GM11168 (cell line): Measurements from ENCODE around the gene GATA3.

Experiments used
- in situ Hi-C: fragments of 300-500 bp; cut with MboI; formaldehyde crosslinking; loops from one replicate; pipeline ENCODE4 v1.12.0; 2022; ENCODE audit warnings: low sequenced_read_pairs; ENCODE audit not compliant: unreplicated experiment

The GATA3 gene

DNA sequence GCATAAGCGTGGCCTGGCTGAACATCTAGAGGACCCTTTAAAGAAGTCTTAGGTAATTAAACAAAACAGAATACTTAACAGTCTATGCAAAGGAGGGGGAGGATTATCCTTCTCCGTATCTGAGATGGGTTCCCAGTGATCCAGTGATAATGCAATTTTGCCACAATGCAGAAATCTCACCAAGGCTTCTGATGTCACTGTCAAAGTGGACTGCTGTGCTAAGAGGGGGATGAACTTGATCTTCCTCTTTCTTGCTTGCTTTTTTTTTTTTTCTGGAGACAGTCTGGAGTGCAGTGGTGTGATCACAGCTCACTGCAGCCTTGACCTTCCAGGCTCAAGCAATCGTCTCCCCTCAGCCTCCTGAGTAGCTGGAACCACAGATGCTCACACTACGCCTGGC is 30.8 kb downstream of the GATA3 start:
- in situ Hi-C loops, result no loop called here

DNA sequence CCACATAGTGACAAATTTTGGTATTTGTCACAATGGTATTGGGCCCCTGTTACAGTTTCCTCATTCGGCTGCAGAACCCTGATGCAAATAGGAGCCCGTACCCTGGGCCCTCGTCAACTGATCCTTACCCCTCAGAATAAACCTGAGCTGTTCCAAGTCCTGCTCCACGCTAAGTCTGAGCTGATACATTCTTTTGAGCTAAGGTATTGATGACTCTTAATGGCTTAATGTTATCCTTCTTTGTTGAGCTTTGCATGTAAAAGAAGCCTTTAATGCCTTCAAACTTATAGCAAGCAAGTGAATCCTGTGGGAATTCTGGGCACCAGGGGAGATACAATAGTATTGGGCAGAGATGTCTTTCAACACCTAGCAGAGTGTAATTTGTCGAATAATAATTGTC is 31.8 kb downstream of the GATA3 start:
- in situ Hi-C loops, result no loop called here

DNA sequence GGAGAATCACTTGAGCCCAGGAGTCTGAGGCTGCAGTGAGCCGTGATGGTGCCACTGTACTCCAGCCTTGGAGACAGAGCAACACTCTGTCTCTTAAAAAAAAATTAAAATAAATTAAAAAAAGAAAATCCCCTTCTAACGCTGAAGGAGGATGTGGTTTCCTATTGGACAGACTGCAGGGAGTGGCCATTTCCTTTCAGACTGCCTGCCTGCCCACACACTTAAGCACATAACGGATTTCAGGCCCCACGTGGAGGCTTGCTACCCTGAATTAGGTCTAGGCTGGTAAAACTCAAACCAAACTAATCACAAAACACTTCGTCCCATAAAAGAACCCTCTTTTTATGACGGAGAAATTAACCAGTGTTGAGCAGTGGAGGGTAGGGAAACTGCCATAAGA is 34.0 kb downstream of the GATA3 start:
- in situ Hi-C loops, result no loop called here

DNA sequence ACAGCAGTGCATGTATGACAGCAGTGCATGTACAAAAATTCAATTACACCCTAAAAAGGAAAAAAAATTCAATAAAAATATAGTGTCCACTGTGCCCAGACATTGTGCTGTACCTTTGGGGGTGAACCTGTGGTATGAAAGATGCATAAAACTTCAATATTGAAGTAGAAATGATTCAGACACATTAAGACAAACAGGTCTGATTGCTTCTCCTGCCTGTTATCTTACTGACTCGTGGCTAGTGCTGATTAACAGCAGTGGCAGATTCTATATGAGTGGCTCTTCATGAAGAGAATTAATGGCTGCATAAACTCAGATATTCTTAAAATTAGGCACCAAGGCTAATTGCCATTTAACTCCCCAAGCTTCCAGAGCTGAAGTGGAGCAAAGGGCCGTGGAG is 37.9 kb downstream of the GATA3 start:
- in situ Hi-C loops, result no loop called here

DNA sequence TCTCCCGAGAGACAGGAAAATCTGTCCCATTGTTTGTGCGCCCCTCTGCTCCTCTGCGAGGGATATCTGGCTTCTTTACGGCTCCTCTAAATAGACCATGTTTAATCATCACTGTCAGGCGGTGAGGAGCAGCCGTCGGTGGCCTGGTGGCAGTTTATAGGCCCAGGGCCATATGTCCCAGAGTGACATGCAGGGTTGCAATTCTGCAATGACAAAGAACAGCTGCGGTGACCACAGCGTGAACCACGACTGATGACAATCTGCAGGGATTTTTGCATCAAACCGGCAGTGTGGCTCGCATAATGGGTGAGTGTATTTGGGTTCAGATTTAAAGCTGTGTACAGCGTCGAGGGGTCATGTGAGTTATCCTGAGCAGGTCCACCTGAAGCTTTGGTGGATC is 41.5 kb downstream of the GATA3 start:
- in situ Hi-C loops, result no loop called here

DNA sequence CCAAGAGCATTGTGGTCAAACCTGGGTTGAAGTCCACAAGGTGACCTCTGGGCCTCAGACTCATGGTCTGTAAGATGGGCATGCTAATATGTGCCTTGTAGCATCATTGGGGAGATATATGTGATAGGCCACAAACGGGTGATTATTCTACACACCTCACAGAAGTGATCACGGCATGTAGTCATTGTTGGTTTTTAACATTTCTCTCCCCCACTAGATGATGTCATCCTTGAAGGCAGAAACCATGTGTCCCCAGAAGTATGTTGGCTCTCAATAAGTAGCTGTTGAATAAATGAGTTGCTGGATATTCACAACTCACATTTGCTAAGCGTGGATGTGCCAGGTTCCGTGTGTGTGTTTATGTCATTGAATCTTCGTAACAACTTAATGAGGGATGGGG is 42.4 kb downstream of the GATA3 start:
- in situ Hi-C loops, result no loop called here

DNA sequence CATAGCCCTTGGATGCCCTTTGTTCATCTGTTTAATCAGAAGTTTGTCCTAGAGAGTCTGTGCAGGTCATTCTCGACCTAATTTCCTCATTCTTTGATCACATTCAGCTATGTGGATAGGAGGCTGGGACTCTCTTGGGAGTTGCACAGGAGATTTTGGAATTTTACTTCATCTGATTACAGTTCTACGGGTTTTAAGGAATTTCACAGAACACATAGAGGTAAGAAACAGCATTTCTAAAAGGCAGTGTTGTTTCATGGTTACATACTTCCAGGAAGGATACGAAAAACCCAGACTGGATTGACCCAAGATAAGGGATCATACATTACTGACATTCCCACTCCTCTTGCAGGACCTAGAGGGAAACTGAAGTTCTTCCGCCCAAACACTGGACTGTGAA is 45.9 kb downstream of the GATA3 start:
- in situ Hi-C loops, result no loop called here

DNA sequence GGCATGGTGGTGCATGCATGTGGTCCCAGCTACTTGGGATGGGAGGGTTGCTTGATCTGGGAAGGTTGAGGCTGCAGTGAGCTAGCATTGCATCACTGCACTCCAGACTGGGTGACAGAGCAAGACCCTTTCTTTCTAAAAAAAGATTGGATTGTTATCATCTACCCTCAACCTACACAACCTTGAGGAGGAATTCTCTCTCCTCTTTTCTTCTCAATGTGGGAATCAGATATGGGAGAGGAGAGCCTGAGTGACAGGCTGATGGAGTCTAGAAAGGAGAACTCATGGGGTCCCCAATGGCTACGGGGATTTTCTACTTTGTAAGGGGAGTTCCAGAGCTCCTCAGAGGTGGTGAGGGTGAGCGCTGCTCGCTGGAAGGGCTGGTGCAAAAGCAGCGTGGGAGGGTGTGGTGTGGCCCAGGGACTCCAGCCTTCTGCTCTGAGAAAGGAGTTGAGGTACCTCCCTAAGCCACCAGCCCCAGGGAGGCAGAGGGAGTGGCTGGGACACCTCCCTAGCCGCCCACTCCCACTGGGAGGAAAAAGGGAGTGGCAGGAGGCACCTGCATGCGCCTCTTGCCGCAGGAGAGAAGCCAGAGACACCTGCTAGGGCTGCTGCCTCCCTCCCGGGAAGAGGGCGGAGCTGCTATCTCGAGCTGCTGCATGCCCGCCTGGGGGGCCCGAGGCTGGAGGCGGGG is 48.4 kb downstream of the GATA3 start:
- in situ Hi-C loops, result no loop called here

DNA sequence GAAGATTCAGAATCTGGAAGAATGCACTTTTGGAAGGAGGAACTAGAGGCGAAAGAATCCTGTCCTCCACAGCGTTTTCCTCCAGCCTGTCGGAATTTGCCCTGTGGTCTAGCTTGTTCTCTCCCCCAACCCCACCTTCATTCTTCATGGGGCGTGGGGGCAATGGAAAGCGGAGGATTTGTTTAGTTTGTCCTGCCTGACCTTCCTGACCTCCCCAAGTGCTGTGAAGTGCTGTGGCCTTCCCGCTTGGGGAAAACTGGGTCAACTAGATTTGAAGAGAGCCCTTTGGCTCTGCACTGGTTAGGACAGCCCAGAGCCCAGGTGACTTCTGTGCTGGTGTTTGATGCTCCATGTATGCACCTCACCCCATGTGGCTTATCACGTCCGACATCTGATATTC is 49.1 kb downstream of the GATA3 start:
- in situ Hi-C loops, result no loop called here

DNA sequence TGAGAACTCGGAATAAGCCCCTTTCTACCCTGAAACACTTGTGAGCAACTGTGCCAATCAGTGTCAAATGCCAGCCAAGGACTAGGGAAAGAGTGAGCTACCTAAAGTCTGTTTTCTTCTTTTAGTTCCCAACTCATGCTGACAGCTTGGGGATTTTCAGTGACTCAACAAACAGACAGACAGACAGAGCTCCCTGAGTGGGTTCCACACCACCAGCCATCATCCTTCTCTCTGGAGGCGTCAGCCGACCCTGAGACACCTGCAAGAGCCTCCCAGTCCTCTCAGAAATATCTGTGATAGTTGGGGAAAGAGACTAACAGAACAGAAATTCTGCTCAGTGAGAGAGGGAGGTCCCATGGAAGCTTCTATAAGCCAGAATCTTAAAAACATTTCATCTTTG is 49.5 kb downstream of the GATA3 start:
- in situ Hi-C loops, result no loop called here

DNA sequence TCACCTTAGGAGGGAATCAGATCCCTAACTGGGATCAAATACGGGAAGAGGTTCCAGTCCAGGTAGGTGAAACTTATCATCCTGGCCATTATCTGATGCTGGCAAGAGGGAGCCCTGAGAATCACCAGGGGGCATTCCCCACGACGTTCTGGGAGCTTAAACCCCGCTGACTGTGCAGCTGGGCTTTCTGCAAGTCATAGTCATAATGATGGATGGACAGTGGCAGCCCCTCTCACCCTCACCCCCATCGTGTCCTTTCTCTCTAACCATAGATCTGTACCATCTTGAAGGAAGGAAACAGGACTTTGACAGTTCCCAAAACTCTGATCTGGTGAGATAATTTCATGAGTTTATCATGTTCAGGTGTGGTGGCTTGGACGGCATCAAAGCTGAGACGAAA is 50.2 kb downstream of the GATA3 start:
- in situ Hi-C loops, result no loop called here

DNA sequence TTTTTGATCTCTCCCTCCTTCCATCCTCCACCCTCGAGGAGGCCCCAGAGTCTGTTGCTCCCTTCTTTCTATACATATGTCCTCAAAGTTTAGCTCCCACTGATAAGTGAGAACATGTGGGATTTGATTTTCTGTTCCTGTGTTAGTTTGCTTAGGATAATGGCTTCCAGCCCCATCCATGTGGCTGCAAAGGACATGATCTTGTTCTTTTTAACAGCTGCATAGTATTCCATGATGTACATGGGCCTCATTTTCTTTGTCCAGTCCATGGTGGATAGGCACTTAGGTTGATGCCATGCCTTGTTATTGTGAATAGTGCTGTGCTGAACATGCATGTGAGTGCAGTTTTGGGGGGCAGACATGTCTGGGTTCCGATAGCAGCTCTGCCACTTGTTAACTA is 51.4 kb downstream of the GATA3 start:
- in situ Hi-C loops, result no loop called here

DNA sequence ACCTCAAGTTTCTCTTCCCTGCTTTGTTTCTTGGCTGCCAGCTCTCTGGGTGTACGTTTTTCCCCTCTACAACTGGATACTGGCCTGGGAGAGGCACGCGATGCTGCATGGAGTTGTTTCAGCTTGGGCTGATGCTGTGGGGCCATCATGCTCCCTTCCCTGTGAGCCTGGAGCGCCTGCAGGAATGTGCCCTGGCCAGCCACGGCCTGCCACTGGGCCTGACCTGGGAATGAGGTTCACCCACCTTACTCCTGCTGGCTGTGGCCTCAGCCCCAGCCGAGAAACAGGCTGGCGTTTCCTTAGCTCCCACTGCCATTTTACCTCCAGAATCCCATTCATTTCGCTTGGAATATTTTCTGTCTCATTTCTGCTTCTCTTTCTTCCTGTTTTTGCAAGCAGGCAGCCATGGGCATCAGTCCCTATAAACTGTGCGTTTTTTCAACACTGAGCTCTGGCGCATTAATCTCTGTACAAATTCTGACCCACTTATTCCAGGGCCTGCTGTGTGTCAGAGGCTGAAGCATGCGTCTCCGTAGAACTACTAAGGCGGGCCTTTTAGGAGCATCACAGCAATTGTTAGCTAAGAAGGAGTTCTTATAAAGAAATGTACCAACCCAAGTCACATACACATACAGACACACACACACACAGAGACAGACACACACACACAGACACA is 57.9 kb downstream of the GATA3 start:
- in situ Hi-C loops, result no loop called here

DNA sequence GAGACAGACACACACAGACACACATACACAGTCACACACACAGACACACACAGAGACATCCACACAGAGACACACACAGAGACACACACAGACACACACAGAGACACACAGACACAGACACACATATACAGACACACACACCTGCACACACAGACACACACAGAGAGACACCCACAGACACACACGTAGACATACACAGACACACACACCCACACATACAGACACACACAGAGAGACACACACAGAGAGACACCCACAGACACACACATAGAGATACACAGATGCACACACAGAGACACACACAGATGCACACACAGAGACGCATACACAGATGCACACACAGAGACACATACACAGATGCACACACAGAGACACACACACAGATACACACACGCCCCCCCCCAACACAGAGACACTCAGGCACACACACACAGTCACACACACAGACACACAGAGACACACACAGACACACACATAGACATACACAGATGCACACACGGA is 58.5 kb downstream of the GATA3 start:
- in situ Hi-C loops, result no loop called here

DNA sequence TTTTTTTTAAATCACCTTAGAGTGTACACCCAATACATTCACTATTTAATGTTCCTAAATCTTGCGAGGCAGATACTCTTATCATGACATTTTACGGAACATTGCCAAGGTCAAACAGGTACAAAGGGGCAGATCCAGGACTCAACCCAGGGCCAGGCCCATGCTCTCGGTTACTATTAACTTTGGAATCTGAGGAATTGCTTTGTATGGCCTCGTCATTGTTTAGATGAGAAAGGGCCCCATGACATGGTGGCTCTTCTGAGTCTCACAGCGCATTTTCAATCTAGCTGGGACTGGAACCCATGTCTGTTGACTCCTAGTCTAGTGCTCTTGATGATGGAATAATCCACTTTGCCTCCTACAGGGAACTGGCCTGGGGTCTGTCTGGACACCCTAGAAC is 59.1 kb downstream of the GATA3 start:
- in situ Hi-C loops, result no loop called here

DNA sequence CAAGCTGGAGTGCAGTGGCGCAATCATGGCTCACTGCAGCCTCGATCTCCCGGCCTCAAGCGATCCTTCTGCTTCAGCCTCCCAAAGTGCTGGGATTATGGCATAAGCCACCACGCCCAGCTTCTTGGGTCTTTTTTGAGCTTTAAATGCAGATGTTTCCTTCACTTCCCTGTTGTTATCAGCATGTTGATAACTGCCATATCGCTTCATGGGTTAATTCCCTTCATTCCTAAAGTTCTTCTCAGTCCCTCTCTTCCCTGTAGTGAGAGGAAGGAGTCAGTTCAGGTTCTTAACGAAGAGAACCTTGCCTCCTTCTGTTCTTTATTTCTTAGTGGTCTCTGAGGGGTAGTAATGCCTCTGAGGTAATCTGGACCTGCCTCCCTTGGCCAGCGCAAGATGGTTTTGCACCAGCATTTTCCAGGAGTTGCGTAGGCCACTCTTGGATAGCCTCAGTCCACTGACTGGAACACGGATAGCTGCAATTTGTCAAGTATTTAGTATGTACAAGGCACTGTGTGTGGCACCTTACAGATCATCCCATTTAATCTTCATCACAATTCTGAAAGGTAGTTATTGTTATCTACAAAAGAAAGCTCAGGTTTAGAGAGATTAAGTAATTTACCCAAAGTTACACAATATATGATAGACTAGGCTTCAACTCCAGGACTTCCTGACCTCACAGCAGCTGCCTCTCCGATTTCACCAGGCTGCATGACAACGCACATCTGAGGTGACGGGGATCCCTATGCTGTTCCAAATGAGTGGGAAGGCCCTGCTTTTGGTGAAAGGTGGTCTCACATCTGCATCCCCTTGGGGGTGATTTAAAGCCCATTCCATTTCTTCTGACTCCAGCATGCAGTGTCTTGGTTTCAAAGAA is 60.5 kb downstream of the GATA3 start:
- in situ Hi-C loops, result no loop called here

DNA sequence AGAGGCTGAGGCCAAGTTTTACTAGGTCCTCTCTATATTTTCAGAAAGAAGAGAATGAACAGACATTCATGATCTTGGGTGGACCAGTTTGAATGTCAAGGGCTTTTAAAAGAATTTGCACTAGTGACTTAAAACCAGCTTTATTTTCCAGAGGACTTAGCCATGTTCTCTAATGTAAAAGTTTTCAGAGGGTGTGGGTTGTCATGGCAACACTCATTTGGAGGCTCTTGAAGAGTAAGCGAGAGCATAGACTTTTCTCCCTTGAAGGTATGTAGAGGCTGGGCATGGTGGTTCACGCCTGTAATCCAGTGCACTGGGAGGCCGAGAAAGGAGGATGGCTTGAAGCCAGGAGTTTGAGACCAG is 61.1 kb downstream of the GATA3 start:
- in situ Hi-C loops, result no loop called here

DNA sequence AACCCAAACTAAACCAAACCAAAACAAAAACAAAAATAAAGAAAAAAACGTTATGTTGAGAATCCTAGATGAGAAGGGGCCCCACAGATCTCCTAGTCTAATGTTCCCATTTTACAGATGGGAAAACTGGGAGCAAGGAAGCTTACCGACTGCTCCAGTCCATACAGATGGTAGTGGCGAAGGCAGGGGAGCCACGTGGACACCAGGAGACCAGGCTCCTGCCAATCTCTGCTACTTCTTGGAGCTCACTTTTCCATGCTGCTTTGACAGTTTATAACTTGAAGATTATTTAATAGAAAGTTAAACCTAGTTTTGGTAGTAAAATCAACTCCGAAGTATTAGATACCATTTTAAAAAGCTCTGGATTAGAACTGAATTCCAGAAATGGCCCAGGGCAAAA is 62.0 kb downstream of the GATA3 start:
- in situ Hi-C loops, result no loop called here

DNA sequence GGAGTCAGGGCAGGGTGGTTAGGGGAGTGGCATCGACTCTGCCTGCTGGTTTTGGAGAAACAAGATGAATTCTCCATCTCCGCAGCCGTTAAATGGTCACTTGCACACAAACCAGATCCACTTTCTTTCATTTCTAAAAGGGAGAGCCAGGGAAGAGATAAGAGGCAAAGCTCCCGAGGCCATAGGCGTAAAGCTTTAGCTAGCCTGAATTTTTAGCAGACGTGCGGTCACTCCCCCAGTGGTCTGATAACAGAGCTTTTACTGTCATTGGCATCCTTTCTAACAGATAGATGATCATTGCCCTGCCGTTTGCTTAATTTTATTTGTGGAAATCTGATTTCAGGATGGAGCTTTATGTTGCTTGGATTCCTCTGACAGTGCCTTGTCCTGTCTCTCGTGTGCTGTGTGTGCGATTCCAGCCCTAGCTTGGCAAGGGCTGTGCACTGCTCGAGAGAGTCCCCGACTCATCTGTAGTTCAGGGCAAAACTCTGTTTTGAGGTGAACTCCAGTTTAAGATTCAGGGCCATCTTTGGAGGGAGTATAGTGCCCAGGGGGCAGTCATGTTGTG is 62.5 kb downstream of the GATA3 start:
- in situ Hi-C loops, result no loop called here

DNA sequence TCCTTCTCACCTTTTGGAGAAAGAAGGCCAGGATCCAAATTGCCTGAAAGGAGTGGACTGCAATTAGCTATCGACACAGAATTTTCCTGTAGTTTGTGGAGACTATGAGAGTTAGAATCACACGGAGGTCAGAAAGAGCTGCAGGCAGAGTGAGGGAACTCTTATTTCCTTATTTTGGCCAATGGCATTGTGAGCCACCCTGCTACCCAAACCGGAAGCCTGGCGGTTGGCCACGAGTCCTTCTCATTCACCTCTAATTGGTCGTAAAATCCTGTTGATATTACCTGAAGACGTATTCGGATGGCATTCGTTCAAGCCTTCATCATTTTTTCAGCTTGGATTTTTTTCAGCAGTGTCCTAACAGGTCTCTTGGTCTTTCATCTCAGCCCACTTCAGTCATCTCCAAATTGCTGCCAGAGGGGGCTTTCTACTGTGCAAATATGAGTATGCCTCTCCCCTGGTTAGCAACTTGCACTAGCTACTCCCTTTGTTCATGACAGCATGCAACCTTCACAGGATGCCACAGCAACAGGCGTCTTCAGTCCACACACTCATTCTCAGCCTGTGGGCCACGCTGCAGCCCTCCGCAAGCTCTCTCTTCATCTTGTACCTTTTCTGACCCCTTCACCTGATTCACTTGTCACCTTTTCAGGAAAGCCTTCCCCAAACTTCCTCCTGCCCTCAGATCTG is 66.9 kb downstream of the GATA3 start:
- in situ Hi-C loops, result no loop called here
